ENCODE measurements around the gene AMOTL1.

Gene AMOTL1

GRCh38 chr11:94758666-94759065, 9.5 kb upstream of the AMOTL1 start:
- no peak for DNase-seq (ENCODE audit: low read depth, low spot score)
- TF ChIP-seq FOXP2 (optimal IDR thresholded peaks at IDR 0.05; ENCODE audit: control extremely low read depth, extremely low read length, insufficient read depth) (no peak), POLR2AphosphoS5 (IDR thresholded peaks at IDR 0.05; ENCODE audit: borderline replicate concordance, low read depth, low read length) (no peak), EZH2 (IDR thresholded peaks at IDR 0.05) (no peak)
- H3K36me3 ChIP-seq (ENCODE audit: insufficient read depth, low read length), result no peaks in the 10 kb centered on the region
- H3K9me3 ChIP-seq (ENCODE audit: low read depth, low read length), result no peaks in the 10 kb centered on the region
- H3K4me3 ChIP-seq, result no peak overlapping the region
- H3K9ac ChIP-seq (ENCODE audit: insufficient read length), result no peak overlapping the region
- H3K27ac ChIP-seq, result no peak overlapping the region

DNA sequence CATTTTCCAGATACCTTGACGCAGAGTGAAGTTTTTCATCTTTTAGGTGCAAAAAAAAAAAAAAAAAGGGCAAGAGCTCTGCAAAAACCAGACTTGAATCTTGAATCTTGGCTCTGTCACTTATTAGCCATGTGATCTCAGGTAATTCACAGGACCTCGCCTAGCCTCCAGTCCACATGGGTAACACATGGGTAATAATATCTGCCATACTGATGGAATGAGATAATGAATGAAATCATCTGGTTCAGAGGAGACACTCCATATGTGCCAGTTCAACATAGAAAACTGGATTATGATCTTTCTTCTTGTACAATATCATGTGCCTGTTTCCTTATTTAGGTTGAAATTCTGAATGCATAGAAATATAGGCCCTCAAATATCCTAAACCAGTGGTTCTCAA, 8.6 kb upstream of the AMOTL1 start:
- DNase-seq (ENCODE audit: low read depth, low spot score), result no peak
- H3K36me3 ChIP-seq (ENCODE audit: insufficient read depth, low read length), result no peaks in the 10 kb centered on the region
- H3K9me3 ChIP-seq (ENCODE audit: low read depth, low read length), result no peaks in the 10 kb centered on the region
- no peak for TF ChIP-seq FOXP2 (optimal IDR thresholded peaks at IDR 0.05; ENCODE audit: control extremely low read depth, extremely low read length, insufficient read depth)
- no peak for TF ChIP-seq EZH2 (IDR thresholded peaks at IDR 0.05)
- no peak for TF ChIP-seq POLR2AphosphoS5 (IDR thresholded peaks at IDR 0.05; ENCODE audit: borderline replicate concordance, low read depth, low read length)
- H3K4me3 ChIP-seq, result no peak overlapping the region
- no peak overlapping the region for H3K27ac ChIP-seq
- no peak overlapping the region for H3K9ac ChIP-seq (ENCODE audit: insufficient read length)

DNA sequence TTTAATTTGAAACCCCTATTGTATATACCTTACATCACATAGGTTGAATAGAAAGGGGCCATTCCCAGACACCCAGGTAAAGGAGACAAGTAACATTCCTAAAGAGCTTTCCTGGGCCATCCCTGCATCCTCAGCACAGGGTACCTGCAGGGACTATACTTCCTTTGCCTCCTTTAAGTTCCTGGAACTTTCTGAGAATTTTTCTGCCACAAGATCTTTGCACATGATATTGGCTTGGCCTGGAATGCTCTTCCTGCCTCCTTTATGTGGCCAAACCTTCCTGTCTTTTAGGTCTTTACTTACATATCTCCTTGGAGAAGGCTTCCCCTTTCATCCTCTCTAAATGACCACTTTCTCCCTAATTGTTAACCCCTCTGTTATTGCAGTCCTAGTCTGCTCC, 7.9 kb upstream of the AMOTL1 start:
- DNase-seq (ENCODE audit: low read depth, low spot score), result no peak
- no peak overlapping the region for H3K4me3 ChIP-seq

DNA sequence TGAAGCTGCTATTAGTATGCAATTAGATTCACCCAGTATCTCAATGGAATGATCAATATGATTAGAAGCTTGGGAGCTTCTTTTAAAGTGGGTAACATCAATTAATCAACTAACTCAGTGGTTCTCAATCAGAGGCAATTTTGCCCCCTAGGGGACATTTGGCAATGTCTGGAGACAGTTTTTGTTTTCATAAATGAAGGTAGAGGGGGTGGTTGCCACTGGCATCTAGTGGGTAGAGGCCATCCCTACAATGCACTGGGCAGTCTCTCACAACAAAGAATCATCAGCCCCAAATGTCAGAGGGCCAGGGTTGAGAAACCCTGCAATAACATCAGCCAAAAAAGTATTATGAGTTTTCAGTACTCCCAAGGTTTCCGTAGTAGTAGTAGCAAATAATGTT, 5.9 kb upstream of the AMOTL1 start:
- TF ChIP-seq FOXP2 (optimal IDR thresholded peaks at IDR 0.05; ENCODE audit: control extremely low read depth, extremely low read length, insufficient read depth) (no peak), POLR2AphosphoS5 (IDR thresholded peaks at IDR 0.05; ENCODE audit: borderline replicate concordance, low read depth, low read length) (no peak), EZH2 (IDR thresholded peaks at IDR 0.05) (no peak)
- no peaks in the 10 kb centered on the region for H3K36me3 ChIP-seq (ENCODE audit: insufficient read depth, low read length)
- no peak overlapping the region for H3K9ac ChIP-seq (ENCODE audit: insufficient read length)
- no peak for DNase-seq (ENCODE audit: low read depth, low spot score)
- no peaks in the 10 kb centered on the region for H3K9me3 ChIP-seq (ENCODE audit: low read depth, low read length)
- H3K27ac ChIP-seq, result no peak overlapping the region
- H3K4me3 ChIP-seq, result no peak overlapping the region

More for the DNA sequence above, 7.9 kb upstream of the AMOTL1 start:
- no peaks in the 10 kb centered on the region for H3K36me3 ChIP-seq (ENCODE audit: insufficient read depth, low read length)
- no peak overlapping the region for H3K27ac ChIP-seq
- H3K9me3 ChIP-seq (ENCODE audit: low read depth, low read length), result no peaks in the 10 kb centered on the region
- TF ChIP-seq FOXP2 (optimal IDR thresholded peaks at IDR 0.05; ENCODE audit: control extremely low read depth, extremely low read length, insufficient read depth), result no peak
- TF ChIP-seq EZH2 (IDR thresholded peaks at IDR 0.05), result no peak
- no peak for TF ChIP-seq POLR2AphosphoS5 (IDR thresholded peaks at IDR 0.05; ENCODE audit: borderline replicate concordance, low read depth, low read length)
- no peak overlapping the region for H3K9ac ChIP-seq (ENCODE audit: insufficient read length)

DNA sequence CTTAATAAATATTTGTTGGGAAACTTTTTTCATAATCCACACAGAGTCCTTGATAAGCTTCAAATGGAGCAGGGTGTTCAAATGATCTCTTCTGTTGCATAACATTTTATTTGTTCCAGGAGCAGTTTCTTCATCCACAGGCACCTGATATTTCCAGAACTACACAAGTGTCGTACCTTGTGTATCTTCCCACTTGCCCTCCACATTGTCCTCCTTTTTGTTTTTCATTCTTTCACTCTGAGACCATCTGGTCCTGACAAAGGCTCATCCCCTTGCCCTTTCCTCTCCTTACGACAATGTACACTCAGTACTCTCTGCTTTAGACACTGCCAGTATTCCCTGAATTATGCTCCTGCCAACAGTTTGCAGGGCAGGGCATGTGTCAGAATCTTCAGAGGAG, 5.2 kb upstream of the AMOTL1 start:
- DNase-seq (ENCODE audit: low read depth, low spot score), result no peak
- TF ChIP-seq POLR2AphosphoS5 (IDR thresholded peaks at IDR 0.05; ENCODE audit: borderline replicate concordance, low read depth, low read length) (no peak), FOXP2 (optimal IDR thresholded peaks at IDR 0.05; ENCODE audit: control extremely low read depth, extremely low read length, insufficient read depth) (no peak), EZH2 (IDR thresholded peaks at IDR 0.05) (no peak)
- H3K9me3 ChIP-seq (ENCODE audit: low read depth, low read length), result no peaks in the 10 kb centered on the region

DNA sequence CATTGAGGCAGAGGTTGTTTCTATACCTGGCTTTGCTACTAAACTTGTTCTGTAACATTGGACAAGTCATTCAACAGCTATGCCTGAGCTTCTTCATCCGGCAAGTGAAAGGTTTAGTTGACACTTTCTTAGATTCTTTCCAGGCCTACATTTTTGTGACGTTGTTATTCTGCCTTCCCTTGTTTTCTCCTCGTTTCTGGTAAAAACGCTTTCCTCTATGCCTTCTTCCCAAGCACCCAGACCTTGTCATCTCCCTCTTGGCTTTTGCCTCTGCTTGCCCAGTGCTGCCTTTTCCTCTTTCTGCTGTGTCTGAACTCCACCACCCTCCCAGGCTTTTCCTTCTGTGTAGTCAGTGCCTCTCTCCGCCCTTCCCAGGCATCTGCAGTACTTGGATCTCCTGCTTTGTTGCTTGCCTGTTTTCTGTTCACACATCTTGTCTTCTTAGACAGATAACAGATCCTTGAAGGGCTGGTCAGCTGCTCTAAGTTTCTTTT, 1.4 kb upstream of the AMOTL1 start:
- H3K9ac ChIP-seq (ENCODE audit: insufficient read length), result no peak overlapping the region
- H3K27ac ChIP-seq, result no peak overlapping the region
- TF ChIP-seq POLR2AphosphoS5 (IDR thresholded peaks at IDR 0.05; ENCODE audit: borderline replicate concordance, low read depth, low read length) (no peak), EZH2 (IDR thresholded peaks at IDR 0.05) (no peak), FOXP2 (optimal IDR thresholded peaks at IDR 0.05; ENCODE audit: control extremely low read depth, extremely low read length, insufficient read depth) (no peak)
- no peaks in the 10 kb centered on the region for H3K9me3 ChIP-seq (ENCODE audit: low read depth, low read length)
- peaks cover 4% of the 10 kb centered on the region; the same call in 1 of the 2 replicates for H3K36me3 ChIP-seq (ENCODE audit: insufficient read depth, low read length)
- DNase-seq (ENCODE audit: low read depth, low spot score), result no peak
- no peak overlapping the region for H3K4me3 ChIP-seq

More for the DNA sequence above, 5.2 kb upstream of the AMOTL1 start:
- H3K27ac ChIP-seq, result no peak overlapping the region
- no peaks in the 10 kb centered on the region for H3K36me3 ChIP-seq (ENCODE audit: insufficient read depth, low read length)
- no peak overlapping the region for H3K4me3 ChIP-seq
- no peak overlapping the region for H3K9ac ChIP-seq (ENCODE audit: insufficient read length)

GRCh38 chr11:94767291-94767690, 865 bp upstream of the AMOTL1 start:
- peaks cover 9% of the 10 kb centered on the region; the same call in 1 of the 2 replicates for H3K36me3 ChIP-seq (ENCODE audit: insufficient read depth, low read length)
- no peak overlapping the region for H3K27ac ChIP-seq
- DNase-seq (ENCODE audit: low read depth, low spot score), result no peak
- TF ChIP-seq POLR2AphosphoS5 (IDR thresholded peaks at IDR 0.05; ENCODE audit: borderline replicate concordance, low read depth, low read length), result no peak
- TF ChIP-seq EZH2 (IDR thresholded peaks at IDR 0.05), result no peak
- H3K9ac ChIP-seq (ENCODE audit: insufficient read length), result no peak overlapping the region
- H3K4me3 ChIP-seq, result no peak overlapping the region
- no peaks in the 10 kb centered on the region for H3K9me3 ChIP-seq (ENCODE audit: low read depth, low read length)

- Histone ChIP-seq H3K9me3 (ENCODE audit: low read depth, low read length) (no peaks in the 10 kb centered on the region), H3K27ac (no peak overlapping the region), H3K36me3 (ENCODE audit: insufficient read depth, low read length) (peaks cover 10% of the 10 kb centered on the region; the same call in 1 of the 2 replicates), H3K9ac (ENCODE audit: insufficient read length) (peak overlapping the region; percentile 92), H3K4me3 (peak overlapping the region; percentile 84)
- DNase-seq (ENCODE audit: low read depth, low spot score), result no peak
- TF ChIP-seq POLR2AphosphoS5 (IDR thresholded peaks at IDR 0.05; ENCODE audit: borderline replicate concordance, low read depth, low read length) (no peak), EZH2 (IDR thresholded peaks at IDR 0.05) (no peak), FOXP2 (optimal IDR thresholded peaks at IDR 0.05; ENCODE audit: control extremely low read depth, extremely low read length, insufficient read depth) (no peak)
Measured at GRCh38 chr11:94768602-94769541, 716 bp downstream of the AMOTL1 start.

Measured in SK-N-MC (cell line).